Astrocyte (in vitro differentiated cells and primary cell): ENCODE results near the gene HERC2.

Experiments
- EZH2 ChIP-seq: IDR thresholded peaks from 2 replicates; pipeline ENCODE4 v1.6.1; 2012; ENCODE audit warnings: mild to moderate bottlenecking, low read length, inconsistent platforms; ENCODE audit not compliant: insufficient read depth
- TF ChIP-seq, protein P1 (sequence below): IDR thresholded peaks from 2 replicates; pipeline ENCODE4 v1.5.1; 2011; ENCODE audit warnings: low read depth, mild to moderate bottlenecking, inconsistent platforms, low read length, moderate library complexity; ENCODE audit not compliant: insufficient read depth

GRCh38 chr15:28265334-28266019 is 56.5 kb downstream of the HERC2 start:
- TF ChIP-seq EZH2, result no peak
- TF ChIP-seq, protein P1, sequence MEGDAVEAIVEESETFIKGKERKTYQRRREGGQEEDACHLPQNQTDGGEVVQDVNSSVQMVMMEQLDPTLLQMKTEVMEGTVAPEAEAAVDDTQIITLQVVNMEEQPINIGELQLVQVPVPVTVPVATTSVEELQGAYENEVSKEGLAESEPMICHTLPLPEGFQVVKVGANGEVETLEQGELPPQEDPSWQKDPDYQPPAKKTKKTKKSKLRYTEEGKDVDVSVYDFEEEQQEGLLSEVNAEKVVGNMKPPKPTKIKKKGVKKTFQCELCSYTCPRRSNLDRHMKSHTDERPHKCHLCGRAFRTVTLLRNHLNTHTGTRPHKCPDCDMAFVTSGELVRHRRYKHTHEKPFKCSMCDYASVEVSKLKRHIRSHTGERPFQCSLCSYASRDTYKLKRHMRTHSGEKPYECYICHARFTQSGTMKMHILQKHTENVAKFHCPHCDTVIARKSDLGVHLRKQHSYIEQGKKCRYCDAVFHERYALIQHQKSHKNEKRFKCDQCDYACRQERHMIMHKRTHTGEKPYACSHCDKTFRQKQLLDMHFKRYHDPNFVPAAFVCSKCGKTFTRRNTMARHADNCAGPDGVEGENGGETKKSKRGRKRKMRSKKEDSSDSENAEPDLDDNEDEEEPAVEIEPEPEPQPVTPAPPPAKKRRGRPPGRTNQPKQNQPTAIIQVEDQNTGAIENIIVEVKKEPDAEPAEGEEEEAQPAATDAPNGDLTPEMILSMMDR, result no peak
